ENCODE results near the gene LCE2D. TPM values are rescaled to one million over a fixed set of nuclear protein-coding genes. Genes with fewer than 3 reads are reported as not detected.

The LCE2D gene
- total RNA-seq, 1 experiment from 2014 or later: not detected

DNA sequence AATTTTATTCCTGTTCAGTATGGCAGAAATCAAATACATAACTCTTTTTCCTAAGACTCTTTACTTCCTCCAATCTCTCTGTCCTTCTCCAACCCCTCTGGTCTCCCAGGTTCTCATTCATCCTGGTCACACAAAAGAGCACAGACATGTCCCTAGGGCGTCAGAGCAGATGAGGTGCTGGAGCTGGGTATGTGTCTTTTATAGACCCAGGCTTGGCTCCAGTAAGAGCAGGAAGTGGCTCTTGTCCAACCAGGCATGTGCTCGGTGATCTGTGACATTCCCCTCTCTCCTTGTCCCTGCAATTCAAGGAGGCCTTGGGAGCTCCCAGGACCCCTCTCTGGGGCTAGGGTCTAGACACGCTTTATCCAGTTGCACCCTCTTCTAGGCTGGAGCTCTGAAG is 18.0 kb upstream of the LCE2D start:
- BruUV-seq (replicated peaks): no TSS peak
- no peak overlapping the region for H3K27ac ChIP-seq (ENCODE audit: low read length)
- H3K4me3 ChIP-seq (ENCODE audit: low read depth in 2 of 2, low read length in 2 of 2): no peak overlapping the region
- no peaks in the 10 kb centered on the region for H3K36me3 ChIP-seq (ENCODE audit: control insufficient read depth, insufficient read depth, low read length)
- intact Hi-C loops (cut with micrococcal nuclease; ENCODE audit: unreplicated experiment): no loop called here
- TF ChIP-seq SIN3A (IDR thresholded peaks at IDR 0.05; ENCODE audit: borderline replicate concordance, insufficient read depth, low read depth, low read length) (no peak), POLR2AphosphoS5 (IDR thresholded peaks at IDR 0.05; ENCODE audit: low read depth, low read length) (no peak), TCF7L2 (IDR thresholded peaks at IDR 0.05; ENCODE audit: low read depth, low read length) (no peak)
- TF ChIP-seq, protein P1, sequence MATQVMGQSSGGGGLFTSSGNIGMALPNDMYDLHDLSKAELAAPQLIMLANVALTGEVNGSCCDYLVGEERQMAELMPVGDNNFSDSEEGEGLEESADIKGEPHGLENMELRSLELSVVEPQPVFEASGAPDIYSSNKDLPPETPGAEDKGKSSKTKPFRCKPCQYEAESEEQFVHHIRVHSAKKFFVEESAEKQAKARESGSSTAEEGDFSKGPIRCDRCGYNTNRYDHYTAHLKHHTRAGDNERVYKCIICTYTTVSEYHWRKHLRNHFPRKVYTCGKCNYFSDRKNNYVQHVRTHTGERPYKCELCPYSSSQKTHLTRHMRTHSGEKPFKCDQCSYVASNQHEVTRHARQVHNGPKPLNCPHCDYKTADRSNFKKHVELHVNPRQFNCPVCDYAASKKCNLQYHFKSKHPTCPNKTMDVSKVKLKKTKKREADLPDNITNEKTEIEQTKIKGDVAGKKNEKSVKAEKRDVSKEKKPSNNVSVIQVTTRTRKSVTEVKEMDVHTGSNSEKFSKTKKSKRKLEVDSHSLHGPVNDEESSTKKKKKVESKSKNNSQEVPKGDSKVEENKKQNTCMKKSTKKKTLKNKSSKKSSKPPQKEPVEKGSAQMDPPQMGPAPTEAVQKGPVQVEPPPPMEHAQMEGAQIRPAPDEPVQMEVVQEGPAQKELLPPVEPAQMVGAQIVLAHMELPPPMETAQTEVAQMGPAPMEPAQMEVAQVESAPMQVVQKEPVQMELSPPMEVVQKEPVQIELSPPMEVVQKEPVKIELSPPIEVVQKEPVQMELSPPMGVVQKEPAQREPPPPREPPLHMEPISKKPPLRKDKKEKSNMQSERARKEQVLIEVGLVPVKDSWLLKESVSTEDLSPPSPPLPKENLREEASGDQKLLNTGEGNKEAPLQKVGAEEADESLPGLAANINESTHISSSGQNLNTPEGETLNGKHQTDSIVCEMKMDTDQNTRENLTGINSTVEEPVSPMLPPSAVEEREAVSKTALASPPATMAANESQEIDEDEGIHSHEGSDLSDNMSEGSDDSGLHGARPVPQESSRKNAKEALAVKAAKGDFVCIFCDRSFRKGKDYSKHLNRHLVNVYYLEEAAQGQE (IDR thresholded peaks at IDR 0.05; ENCODE audit: insufficient read depth in 1 of 2, low read depth in 2 of 2, low read length in 1 of 2): no peak
- TF ChIP-seq, protein P2, sequence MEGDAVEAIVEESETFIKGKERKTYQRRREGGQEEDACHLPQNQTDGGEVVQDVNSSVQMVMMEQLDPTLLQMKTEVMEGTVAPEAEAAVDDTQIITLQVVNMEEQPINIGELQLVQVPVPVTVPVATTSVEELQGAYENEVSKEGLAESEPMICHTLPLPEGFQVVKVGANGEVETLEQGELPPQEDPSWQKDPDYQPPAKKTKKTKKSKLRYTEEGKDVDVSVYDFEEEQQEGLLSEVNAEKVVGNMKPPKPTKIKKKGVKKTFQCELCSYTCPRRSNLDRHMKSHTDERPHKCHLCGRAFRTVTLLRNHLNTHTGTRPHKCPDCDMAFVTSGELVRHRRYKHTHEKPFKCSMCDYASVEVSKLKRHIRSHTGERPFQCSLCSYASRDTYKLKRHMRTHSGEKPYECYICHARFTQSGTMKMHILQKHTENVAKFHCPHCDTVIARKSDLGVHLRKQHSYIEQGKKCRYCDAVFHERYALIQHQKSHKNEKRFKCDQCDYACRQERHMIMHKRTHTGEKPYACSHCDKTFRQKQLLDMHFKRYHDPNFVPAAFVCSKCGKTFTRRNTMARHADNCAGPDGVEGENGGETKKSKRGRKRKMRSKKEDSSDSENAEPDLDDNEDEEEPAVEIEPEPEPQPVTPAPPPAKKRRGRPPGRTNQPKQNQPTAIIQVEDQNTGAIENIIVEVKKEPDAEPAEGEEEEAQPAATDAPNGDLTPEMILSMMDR (IDR thresholded peaks at IDR 0.05): no peak
- no peaks in the 10 kb centered on the region; the same call in 1 of the 2 replicates for H3K27me3 ChIP-seq (ENCODE audit: control insufficient read depth, insufficient read depth, low read length)
- no peaks in the 10 kb centered on the region for H3K4me1 ChIP-seq (ENCODE audit: control insufficient read depth, insufficient read depth, low read length)
- ATAC-seq: no peak
- DNase-seq (ENCODE audit: low read depth, low spot score): no peak
- H3K9me3 ChIP-seq (ENCODE audit: control insufficient read depth, insufficient read depth, low read depth, low read length): no peaks in the 10 kb centered on the region
- in situ Hi-C loops (cut with HindIII; ENCODE audit: low pct_unique_long_range_greater_than_20kb, low sequenced_read_pairs): no loop called here
- POLR2A ChIA-PET: interaction anchor here (0.6 kb wide), 1 partner anchor 8 kb away, joined by 3 read pairs; no protein-coding TSS in a partner anchor
- CTCF ChIA-PET: interaction anchor here (0.6 kb wide), 1 partner anchor 498 kb away, joined by 3 read pairs; no protein-coding TSS in a partner anchor

DNA sequence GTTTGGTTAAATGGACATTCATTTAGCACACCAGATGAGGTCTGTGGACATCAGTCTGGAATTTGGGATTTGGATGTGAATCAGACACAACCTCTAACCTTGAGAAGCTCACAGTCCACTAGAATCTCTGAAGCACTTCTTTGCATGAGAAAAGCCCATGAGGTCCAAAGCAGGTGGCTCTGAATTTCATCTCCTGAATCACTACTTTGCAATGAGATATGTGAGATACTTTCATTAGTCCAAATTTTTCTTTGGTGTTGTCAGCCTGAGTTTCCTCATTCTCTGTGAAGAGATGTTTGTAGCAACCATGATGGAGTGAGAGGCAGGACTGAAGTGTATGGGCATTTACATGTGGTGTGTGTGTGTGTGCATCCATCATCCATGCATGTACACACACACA is 16.5 kb upstream of the LCE2D start:
- H3K4me1 ChIP-seq (ENCODE audit: control insufficient read depth, insufficient read depth, low read length): no peaks in the 10 kb centered on the region
- intact Hi-C loops (cut with micrococcal nuclease; ENCODE audit: unreplicated experiment): no loop called here
- ChIA-PET POLR2A (no interaction called here), CTCF (no interaction called here)
- BruUV-seq (replicated peaks): no TSS peak
- no peak overlapping the region for H3K27ac ChIP-seq (ENCODE audit: low read length)
- no peaks in the 10 kb centered on the region; the same call in 1 of the 2 replicates for H3K27me3 ChIP-seq (ENCODE audit: control insufficient read depth, insufficient read depth, low read length)
- TF ChIP-seq SIN3A (IDR thresholded peaks at IDR 0.05; ENCODE audit: borderline replicate concordance, insufficient read depth, low read depth, low read length): no peak
- TF ChIP-seq, protein P2 (IDR thresholded peaks at IDR 0.05): no peak
- no peak for TF ChIP-seq TCF7L2 (IDR thresholded peaks at IDR 0.05; ENCODE audit: low read depth, low read length)
- TF ChIP-seq, protein P1 (IDR thresholded peaks at IDR 0.05; ENCODE audit: insufficient read depth in 1 of 2, low read depth in 2 of 2, low read length in 1 of 2): no peak
- TF ChIP-seq POLR2AphosphoS5 (IDR thresholded peaks at IDR 0.05; ENCODE audit: low read depth, low read length): no peak
- ATAC-seq (no peak), DNase-seq (ENCODE audit: low read depth, low spot score) (no peak)
- in situ Hi-C loops (cut with HindIII; ENCODE audit: low pct_unique_long_range_greater_than_20kb, low sequenced_read_pairs): no loop called here
- no peaks in the 10 kb centered on the region for H3K36me3 ChIP-seq (ENCODE audit: control insufficient read depth, insufficient read depth, low read length)
- no peak overlapping the region for H3K4me3 ChIP-seq (ENCODE audit: low read depth in 2 of 2, low read length in 2 of 2)
- no peaks in the 10 kb centered on the region for H3K9me3 ChIP-seq (ENCODE audit: control insufficient read depth, insufficient read depth, low read depth, low read length)
